ENCODE measurements around the gene MYH15.

DNA sequence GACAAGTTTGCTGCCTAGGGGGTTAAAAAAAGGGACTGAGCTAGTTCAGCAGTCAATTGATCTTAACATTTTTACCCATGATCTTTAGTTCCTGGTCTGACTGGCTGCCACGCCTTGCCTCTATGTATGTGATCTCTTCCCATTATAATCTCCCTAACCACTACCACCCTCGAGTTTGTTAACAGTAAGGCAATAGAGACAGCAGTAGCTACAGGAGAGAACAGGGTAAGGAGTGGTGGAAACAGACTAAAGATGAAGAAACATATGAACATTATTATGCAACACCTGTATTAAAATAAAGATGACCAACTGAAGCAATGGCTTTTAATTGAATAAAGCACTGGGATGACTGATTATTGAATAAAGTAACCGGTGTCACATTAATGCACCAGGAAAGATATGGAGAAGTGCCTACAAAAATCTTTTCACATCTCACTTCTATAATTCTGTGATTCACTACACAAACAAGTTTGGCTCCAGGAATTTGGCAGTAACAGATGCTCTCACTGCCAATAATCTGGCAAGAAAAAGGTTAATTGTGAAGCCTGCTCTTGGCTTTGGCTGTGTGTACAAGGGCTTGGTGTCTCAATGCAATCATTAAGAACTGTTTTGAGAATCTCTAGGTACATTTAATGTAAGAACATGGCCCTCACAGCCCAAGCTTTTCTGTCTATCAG is 118.3 kb downstream of the MYH15 start:
- TF ChIP-seq, protein P1, sequence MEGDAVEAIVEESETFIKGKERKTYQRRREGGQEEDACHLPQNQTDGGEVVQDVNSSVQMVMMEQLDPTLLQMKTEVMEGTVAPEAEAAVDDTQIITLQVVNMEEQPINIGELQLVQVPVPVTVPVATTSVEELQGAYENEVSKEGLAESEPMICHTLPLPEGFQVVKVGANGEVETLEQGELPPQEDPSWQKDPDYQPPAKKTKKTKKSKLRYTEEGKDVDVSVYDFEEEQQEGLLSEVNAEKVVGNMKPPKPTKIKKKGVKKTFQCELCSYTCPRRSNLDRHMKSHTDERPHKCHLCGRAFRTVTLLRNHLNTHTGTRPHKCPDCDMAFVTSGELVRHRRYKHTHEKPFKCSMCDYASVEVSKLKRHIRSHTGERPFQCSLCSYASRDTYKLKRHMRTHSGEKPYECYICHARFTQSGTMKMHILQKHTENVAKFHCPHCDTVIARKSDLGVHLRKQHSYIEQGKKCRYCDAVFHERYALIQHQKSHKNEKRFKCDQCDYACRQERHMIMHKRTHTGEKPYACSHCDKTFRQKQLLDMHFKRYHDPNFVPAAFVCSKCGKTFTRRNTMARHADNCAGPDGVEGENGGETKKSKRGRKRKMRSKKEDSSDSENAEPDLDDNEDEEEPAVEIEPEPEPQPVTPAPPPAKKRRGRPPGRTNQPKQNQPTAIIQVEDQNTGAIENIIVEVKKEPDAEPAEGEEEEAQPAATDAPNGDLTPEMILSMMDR (IDR thresholded peaks at IDR 0.05; ENCODE audit: low read depth, low read length, missing input control) = no peak
- no peak for TF ChIP-seq GABPA (IDR thresholded peaks at IDR 0.05 in 1 of 2, conservative IDR thresholded peaks at IDR 0.05 in 1 of 2)
- TF ChIP-seq, protein P2, sequence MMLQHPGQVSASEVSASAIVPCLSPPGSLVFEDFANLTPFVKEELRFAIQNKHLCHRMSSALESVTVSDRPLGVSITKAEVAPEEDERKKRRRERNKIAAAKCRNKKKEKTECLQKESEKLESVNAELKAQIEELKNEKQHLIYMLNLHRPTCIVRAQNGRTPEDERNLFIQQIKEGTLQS (IDR thresholded peaks at IDR 0.05) = no peak
- TF ChIP-seq, protein P3, sequence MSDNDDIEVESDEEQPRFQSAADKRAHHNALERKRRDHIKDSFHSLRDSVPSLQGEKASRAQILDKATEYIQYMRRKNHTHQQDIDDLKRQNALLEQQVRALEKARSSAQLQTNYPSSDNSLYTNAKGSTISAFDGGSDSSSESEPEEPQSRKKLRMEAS (IDR thresholded peaks at IDR 0.05) = no peak
- TF ChIP-seq, protein P4, sequence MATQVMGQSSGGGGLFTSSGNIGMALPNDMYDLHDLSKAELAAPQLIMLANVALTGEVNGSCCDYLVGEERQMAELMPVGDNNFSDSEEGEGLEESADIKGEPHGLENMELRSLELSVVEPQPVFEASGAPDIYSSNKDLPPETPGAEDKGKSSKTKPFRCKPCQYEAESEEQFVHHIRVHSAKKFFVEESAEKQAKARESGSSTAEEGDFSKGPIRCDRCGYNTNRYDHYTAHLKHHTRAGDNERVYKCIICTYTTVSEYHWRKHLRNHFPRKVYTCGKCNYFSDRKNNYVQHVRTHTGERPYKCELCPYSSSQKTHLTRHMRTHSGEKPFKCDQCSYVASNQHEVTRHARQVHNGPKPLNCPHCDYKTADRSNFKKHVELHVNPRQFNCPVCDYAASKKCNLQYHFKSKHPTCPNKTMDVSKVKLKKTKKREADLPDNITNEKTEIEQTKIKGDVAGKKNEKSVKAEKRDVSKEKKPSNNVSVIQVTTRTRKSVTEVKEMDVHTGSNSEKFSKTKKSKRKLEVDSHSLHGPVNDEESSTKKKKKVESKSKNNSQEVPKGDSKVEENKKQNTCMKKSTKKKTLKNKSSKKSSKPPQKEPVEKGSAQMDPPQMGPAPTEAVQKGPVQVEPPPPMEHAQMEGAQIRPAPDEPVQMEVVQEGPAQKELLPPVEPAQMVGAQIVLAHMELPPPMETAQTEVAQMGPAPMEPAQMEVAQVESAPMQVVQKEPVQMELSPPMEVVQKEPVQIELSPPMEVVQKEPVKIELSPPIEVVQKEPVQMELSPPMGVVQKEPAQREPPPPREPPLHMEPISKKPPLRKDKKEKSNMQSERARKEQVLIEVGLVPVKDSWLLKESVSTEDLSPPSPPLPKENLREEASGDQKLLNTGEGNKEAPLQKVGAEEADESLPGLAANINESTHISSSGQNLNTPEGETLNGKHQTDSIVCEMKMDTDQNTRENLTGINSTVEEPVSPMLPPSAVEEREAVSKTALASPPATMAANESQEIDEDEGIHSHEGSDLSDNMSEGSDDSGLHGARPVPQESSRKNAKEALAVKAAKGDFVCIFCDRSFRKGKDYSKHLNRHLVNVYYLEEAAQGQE (IDR thresholded peaks at IDR 0.05) = no peak

Measured in liver (tissue), 3 donors.